Mesenteric fat pad (tissue), 1 donor: ENCODE measurements around the gene ZNF165. TPM values are rescaled to one million over a fixed set of nuclear protein-coding genes. Genes with fewer than 3 reads are reported as not detected.
A peak's percentile ranks its signal among the peaks of the same experiment; 100 is the strongest.
"Not testable (repeated sequence)": the region's sequence is repeated elsewhere in the genome, so short reads cannot be mapped to it uniquely, and the experiment has no call there.

ENCODE experiments used
- DNase-seq: peaks from one replicate; pipeline ENCODE4 v3.0.0-alpha.2; 2020; ENCODE audit warnings: low spot score
- long read RNA-seq: library from polyadenylated mRNA; unstranded; transcript quantifications from one replicate; pipeline ENCODE4 v2.0.0, GENCODE V29; 2020
- total RNA-seq: library from RNA; stranded (reverse); fragmentation: NEBNext Ultra II Directional; extraction: Animal tissue kit (Norgen Biotek cat#: 25700); gene quantifications from one replicate; pipeline ENCODE4 v1.2.1, GENCODE V29; 2021
- donor health status: DM: yes; HTN: yes; CAD: no.

Gene ZNF165
- 0.19 TPM for total RNA-seq
- long read RNA-seq, partial matches to known transcripts, result 0 of 6 reads
- long read RNA-seq, other reads (novel, unspliced or antisense), result 6 of 6 reads

DNA sequence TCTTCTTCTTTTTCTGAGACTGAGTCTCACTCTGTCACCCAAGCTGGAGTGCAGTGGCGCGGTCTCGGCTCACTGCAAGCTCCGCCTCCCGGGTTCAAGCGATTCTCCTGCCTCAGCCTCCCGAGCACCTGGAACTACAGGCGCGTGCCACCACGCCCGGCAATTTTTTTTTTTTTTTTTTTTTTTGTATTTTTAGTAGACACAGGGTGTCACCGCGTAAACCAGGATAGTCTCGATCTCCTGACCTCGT, at the start of gene ZNF165:
ZNF165 (plus strand) TSS at position 188 of the 250 bp plus-strand sequence. CDS start 4,913 bp downstream, outside the sequence.
- not testable (repeated sequence) for DNase-seq

GRCh38 chr6:28053584-28053983, 26.8 kb upstream of the ZNF165 start:
- no peak for DNase-seq

DNA sequence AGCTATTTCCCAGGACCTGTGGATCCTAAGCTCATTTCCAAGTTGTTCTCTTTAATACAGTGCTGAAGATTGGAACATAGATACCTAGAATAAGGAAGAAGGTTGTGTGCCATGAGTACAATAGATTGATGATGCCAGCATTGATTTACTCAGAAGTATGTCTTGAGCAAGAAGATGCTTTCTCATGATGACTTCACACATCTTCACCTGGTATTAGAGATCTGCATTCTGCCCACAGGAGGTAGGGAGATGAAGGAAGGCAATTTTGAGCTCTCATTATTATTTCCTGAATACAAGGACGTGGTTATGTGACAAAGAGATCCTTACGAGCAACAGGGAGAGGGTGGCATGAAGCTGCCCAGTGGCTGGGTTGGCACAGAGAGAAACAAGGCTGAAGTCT, 20.0 kb upstream of the ZNF165 start:
- DNase-seq, result no peak

DNA sequence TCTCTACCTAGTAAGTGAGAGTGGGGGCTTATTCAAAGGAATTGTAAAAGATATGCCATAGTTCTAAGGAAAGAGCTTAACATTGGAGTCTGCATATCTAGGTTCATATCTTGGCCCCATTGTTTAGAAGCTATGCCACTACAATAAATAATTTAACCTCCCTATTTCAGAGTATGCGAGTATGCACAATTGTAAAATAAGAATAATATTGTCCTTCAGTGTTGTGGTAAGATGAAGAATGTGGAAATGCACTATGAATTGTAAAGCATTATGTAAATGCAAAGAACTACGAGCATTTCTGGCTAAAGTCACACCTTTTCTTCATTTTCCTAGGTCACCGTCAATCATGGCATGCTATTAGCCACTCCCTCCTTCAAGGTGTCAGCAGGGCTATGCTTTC, 16.1 kb upstream of the ZNF165 start:
- DNase-seq, result no peak

DNA sequence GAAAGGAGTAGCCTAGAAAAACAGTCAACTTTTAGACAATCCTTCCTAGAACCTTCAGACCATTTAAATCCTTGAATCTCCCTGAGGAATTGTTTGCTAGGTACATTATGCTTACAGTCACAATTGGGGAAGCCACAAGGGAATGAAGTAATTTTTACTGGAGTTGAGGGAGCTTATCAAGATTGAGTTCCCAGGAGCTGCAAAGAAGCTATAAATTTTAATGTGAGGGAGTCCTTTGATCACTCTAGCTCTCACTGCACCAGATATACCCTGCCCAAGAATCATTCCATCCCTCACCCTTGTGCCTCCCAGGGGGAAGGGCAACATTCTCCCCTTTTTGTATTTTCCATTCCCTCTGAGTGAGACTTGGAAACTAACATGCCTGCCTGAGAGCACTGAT, 12.3 kb upstream of the ZNF165 start:
- no peak for DNase-seq

- not testable (repeated sequence) for DNase-seq
Observed at GRCh38 chr6:28070968-28071367, 9.4 kb upstream of the ZNF165 start.

DNA sequence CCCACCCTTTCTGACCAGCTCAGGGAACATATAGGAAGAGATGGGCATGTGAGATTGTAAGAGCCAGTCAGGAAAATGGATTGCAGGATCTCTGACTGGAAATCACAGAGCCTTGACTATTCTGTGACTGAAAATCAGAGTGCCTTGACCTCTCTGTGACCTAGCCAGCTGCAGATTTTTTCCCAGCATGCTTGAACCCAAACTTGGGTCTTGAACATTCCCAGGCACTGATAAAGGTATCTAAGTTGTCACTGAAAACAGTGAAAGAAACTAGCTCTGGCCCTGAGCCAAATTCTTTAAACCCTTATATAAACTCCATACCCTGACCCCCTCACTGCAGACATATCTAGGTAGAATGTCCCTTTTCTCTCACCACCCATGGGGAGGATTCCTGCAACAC, 2.3 kb upstream of the ZNF165 start:
- no peak for DNase-seq

- no peak for DNase-seq
Observed at GRCh38 chr6:28078836-28079235, 1.5 kb upstream of the ZNF165 start.

- peak; percentile 95 for DNase-seq
Observed at GRCh38 chr6:28080631-28081485, 490 bp downstream of the ZNF165 start.

- DNase-seq, result no peak
Observed at GRCh38 chr6:28081486-28081751, 1.1 kb downstream of the ZNF165 start.

GRCh38 chr6:28082939-28083338, 2.6 kb downstream of the ZNF165 start:
- no peak for DNase-seq

GRCh38 chr6:28089054-28089453, 8.7 kb downstream of the ZNF165 start:
- DNase-seq, result no peak

- no peak for DNase-seq
Observed at GRCh38 chr6:28090917-28091586, 10.7 kb downstream of the ZNF165 start.

GRCh38 chr6:28102222-28102621, 21.9 kb downstream of the ZNF165 start:
- DNase-seq, result not testable (repeated sequence)

- DNase-seq, result not testable (repeated sequence)
Observed at GRCh38 chr6:28102699-28103098, 22.3 kb downstream of the ZNF165 start.

- peak; percentile 92 for DNase-seq
Observed at GRCh38 chr6:28104392-28105244, 24.2 kb downstream of the ZNF165 start.

GRCh38 chr6:28105245-28105639, 24.9 kb downstream of the ZNF165 start:
- no peak for DNase-seq

DNA sequence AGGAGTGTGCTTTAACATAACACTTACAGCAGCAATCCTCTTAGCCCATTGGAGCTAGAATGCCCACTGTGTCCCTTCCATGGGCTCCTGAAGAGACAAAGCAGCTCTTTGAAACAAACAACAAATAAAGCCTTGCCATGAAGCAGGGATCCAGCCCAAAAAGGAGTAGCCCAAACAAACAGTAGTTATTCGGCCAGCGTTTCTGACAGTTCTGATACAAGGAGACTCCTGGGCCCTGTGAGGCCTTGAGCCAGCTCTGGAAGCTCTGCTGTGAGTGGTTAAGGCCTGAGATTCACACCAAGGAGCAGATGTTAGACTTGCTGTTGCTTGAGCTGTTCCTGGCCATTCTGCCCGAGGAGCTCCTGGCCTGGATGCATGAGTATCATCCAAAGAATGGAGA, 27.1 kb downstream of the ZNF165 start:
- DNase-seq, result no peak

- DNase-seq, result no peak
Observed at GRCh38 chr6:28111964-28112363, 31.6 kb downstream of the ZNF165 start.

DNA sequence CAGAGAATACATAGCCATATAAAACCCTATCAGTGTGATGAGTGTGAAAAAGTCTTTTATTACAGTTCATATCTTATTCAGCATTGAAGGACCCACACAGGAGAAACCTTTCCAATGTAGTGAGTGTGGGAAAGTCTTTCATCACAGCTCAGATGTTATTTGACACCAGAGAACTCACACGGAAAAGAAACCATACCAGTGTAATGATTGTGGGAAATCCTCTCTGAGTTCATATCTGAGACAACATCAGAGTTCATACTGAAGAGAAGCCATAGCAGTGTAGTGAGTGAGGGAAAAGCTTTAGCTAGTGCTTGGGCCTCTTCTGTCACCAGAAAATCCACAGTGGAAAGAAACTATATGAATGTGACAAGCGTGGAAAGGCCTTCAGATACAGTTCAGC, 35.4 kb downstream of the ZNF165 start:
- no peak for DNase-seq

DNA sequence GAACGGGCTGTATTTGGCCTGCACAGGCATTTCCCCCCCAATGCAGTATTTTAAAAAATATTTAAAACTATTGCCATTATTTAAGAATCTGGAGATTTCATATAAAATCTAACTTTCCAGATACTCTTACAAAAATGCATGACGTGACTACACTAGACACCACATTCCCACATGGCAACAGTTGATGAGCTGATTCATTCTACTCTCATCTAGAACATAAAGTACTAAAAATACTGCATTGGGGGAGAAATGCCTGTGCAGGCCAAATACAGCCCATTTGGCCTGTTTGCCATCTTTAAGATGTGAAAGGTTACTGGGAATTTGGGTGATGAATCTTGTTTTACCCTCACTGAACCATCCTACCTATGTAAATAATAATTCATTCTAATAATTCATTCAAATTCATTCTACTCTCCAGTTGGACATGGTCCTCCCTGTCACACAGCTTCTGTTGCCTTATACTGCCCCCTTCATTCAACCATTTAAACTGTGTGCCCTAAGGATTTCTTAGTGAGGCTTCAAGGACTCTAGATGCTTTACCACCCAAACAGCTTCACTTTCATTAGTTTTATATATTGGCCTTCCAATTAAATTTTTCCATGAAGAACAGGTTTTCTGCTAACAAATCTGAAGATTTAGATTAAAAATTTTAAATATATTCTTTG, 37.1 kb downstream of the ZNF165 start:
- no peak for DNase-seq

DNA sequence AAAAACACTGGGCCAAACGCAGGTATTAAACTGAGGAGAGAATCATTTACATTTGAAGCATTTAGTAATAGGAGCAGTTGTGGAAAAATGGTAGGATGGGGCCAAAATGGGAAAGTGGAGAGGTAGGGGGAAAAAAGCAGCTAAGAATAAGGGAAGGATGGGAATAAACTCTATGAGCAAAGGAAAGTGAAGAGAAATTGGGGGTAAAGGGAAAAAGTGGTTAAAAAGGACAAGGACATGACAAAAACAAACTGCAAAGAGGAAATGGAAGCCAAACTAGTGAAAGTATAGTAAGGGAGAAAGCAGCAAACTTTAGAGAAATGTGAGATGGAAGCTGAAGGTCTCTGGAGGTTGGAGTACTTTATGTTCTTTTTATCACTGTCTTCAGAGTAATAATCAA, 37.8 kb downstream of the ZNF165 start:
- no peak for DNase-seq
